Fibroblast of upper back skin (primary cell): ENCODE results near the gene HOXA4.

Experiments
- DNase-seq: peaks from one replicate; pipeline ENCODE4 v3.0.0-alpha.2; 2013

The HOXA4 gene

DNA sequence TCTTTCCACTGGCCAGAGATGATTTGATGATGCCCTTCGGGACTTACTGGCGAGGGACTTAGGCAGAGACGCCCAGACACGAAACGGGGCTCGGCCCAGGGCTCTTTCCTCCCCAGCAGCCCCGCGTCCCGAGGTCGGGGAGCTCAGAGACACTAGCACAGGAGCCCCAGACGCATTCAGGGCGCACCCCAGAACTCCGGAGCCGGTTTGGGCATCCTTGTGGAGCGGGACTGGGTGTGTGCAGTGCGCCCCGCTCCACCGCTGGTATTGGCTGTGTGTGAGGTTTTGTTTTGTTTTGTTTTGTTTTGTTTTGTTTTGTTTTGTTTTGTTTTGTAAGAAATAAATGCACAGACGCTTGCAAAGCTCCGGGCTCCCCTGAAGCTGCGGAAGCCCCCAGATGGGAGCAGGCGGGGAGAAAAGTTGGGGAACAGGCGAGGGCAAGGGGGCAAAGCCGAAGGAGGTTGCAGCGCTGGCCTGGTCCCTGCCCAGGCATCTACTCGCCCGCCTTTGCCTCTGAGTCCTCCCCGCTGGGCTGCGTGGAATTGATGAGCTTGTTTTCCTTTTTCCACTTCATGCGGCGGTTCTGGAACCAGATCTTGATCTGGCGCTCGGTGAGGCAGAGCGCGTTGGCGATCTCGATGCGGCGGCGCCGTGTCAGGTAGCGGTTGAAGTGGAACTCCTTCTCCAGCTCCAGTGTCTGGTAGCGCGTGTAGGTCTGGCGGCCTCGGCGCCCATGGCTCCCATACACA, 14.8 kb upstream of the HOXA4 start:
- DNase-seq, result no peak

DNA sequence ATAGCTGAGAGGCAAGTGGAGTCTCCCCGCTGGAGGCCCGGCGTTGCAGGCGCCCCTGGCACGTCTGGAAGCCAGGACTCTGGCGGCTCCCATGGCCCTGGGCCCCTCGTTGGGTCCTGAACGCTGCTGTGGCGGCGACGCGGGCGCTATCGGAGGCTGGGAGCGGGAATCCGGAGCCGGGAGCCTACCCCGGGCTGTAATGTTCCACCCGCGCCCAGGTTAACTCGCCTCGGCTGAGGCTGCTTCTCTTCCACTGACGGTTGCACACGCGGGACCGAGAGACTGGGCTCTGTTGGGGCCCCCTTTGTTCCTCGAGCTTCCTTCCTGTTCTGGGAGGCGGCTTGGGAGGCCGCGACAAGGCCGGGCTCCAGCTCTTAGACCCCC, 14.2 kb upstream of the HOXA4 start:
- no peak for DNase-seq

DNA sequence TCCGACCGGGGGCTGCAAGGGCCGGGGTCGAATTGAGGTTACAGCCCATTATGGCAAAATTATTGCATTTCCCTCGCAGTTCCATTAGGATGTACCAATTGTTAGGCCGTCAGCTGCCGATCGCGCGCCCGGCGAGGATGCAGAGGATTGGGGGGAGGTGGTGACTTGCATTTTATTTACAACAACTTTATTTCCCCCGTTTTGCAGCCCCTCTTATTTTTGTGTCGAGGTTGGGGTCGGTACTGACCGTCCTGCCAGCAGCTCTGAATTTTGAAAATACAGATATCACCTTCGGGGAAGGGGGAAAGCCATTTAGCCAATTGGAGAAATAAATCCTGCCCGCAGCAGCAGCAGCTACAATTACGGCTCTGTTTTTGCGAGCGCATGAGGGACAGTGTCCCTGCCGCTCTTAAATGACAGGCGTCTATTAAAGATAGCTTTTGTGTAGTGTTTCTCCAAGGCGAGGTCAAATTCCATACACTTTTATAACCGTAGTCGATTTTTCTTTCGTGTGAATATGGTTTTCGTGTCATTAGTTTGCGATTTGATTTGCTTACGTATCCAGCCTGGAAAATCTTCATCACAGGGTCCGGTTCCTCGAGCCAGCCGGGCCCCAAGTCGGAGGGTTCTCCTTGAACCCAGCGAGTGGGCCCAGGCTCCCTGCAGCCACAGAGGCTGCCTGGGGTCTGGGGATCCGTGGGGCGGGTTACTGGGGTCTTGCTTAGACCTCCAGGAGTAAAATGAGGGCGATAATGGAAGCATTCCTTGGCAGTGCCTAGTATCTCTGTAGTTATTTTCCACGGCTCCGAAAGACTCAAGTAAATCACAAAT, 13.6 kb upstream of the HOXA4 start:
- no peak for DNase-seq

DNA sequence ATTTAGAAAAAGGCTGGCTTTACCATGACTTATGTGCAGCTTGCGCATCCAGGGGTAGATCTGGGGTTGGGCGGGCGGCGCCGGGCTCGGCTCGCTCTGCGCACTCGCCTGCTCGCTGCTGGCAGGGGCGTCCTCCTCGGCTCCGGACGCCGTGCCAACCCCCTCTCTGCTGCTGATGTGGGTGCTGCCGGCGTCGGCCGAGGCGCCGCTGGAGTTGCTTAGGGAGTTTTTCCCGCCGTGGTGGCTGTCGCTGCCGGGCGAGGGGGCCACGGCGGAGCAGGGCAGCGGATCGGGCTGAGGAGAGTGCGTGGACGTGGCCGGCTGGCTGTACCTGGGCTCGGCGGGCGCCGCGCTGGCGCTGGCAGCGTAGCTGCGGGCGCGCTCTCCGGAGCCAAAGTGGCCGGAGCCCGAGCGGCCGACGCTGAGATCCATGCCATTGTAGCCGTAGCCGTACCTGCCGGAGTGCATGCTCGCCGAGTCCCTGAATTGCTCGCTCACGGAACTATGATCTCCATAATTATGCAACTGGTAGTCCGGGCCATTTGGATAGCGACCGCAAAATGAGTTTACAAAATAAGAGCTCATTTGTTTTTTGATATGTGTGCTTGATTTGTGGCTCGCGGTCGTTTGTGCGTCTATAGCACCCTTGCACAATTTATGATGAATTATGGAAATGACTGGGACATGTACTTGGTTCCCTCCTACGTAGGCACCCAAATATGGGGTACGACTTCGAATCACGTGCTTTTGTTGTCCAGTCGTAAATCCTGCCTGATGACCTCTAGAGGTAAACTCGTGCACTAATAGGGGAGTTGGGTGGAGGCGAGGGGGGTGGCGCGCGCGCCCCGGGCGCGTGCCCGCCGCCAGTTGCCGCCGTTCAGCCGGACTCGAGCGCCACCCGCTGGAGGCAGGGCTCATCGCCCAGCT, 12.7 kb upstream of the HOXA4 start, which contains the start of gene HOXA5:
Gene HOXA5, minus strand, starts transcription at position 659 of the 927 bp plus-strand sequence. Its CDS starts 74 bp downstream, at position 585.
- peak; percentile 85 for DNase-seq

DNA sequence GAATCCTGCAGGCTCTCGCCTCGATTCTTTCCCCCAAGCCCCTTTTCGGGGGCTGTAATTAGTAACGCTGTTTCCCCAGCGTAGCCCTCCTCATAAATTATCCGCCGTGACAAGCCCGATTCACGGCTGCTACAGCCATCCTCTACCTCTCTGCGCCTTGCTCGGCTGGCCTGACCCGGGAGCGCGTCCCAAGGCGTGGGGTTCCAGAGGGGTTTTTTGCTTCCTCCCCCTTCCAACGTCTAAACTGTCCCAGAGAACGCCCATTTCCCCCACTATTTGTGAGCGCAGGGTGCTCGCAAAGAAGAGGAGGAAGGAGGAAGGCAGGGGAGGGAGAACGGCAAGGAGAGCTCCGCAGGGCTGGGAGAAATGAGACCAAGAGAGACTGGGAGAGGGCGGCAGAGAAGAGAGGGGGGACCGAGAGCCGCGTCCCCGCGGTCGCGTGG, 12.0 kb upstream of the HOXA4 start:
- DNase-seq, result no peak

DNA sequence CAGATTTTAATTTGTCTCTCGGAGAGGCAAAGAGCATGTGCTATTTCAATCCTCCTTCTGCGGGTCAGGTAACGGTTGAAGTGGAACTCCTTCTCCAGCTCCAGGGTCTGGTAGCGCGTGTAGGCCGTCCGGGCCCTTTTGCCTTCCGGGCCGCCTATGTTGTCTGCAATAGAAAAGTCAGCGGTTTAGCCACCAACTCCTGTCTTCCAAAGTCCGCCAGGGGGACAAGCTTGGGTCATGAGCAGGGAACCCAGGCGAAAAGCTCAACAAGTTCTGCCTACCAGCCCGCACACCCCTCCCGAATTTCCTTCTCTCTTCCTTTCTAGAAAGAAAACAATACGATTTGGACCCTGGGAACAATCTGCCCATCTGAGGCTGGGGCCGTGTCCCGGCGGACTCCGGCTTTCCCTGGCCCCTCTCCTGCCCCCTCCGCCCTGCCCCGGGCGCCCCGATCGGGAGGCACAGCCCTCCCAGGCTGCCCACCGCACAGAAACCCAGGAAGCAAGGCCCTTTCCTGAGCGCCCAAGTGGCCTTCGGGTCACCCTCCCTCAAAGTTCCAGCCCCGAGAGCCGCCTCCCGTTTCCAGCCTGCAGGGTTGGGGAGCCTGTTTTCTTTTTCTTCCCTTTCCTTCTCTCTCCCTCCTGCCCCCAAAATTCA, 11.5 kb upstream of the HOXA4 start:
- no peak for DNase-seq

DNA sequence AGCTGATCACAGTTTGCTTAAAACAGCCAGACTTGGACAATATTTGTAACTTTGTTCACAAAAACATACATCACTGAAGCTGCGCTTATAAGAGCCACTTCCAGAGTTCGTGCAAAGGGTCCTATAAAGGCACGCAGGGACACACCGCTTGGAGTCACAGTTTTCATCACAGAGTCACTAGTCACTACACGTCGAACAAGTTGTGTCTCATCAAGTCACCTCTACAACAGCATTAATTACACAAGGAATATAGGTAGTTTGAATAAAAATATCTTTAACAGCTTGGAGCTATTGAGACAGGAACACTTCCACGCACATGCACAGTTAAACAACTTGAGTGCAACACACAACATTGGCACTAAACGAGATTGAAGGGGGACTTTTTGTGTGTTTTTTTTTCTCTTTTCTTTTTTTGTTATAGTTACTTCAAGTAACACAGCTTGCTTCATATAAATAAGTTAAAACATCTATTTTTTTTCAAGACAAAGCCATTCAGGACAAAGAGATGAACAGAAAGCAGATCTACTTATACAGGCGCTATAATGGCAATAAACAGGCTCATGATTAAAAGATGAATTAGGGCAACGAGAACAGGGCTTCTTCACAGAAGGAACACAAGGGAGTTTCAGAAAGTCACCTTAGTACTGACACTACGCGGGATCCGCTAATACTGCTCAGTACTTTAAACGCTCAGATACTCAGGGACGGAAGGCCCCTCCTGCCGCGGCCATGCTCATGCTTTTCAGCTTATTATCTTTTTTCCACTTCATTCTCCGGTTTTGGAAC, 10.8 kb upstream of the HOXA4 start:
- DNase-seq, result no peak

DNA sequence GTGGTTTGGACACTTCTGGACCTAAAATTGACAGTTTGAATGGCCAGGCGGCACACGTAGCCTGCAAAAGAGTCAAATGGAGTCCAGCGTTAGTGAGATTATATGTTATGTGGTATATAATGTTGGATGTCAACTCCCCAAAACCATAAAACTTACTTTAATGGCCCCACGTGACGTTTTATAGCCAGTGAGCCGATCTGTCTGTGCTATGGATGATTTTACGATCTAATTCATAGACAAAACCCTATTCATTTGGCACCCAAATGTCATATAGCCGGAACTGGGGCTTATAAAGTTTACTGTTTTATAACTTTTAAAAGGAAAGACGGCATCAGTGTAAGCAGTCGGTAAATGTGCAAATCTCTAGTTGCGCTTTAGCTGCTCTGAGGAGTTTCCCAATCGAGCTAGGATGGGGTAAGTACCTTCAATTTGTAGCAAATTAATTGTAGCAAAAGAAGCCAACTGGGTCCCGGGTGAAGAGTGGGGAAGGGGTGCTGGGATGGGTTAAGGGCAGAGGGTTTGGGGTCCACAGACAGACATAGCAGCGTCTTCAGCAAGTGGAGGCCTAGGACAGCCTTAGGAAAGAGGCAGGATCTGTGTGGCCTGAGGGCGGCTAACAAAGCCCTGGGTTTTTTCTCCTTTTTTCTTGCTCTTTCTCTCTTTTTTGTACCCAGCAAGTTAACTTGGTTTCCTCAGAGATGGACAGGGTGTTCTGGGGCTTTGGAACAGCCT, 9.7 kb upstream of the HOXA4 start:
- DNase-seq, result no peak

DNA sequence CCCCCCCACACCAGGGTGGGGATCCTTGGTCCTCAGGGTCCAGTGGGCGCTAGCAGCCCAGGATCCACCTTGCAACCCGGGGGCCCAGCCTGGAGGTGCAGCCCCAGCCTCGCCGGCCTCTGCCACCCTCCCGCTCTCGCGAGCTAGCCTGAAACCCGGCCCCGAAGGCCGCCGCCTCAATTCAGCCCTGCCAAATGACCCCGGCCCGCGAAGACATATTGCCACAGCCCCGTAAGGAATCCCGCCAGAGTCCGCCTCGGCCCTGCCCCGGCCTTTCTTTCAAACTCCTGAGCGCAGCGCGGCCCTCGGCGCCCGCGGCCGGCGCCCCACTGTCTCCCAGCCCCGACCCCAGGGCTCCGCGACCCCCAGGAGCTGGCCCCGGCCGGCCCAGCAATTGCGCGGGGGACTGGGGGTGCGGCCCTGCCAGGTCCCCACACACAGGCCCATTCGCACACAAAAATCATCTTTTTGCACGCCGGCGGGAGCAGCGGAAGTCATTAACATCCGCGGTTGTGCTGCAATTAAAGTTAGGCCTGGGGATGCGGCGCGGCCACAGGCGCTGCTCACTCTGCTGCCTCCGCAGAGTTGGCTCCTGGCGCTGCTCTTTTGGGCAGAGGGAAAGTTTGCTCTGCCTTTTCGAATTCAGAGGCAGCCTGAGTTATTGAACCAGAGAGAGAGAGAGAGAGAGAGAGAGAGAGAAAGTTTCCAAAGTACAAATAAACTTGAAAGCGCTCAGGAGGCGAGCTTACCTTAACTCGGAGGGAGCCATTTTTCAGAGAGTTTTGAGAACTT, 9.0 kb upstream of the HOXA4 start:
- no peak for DNase-seq

DNA sequence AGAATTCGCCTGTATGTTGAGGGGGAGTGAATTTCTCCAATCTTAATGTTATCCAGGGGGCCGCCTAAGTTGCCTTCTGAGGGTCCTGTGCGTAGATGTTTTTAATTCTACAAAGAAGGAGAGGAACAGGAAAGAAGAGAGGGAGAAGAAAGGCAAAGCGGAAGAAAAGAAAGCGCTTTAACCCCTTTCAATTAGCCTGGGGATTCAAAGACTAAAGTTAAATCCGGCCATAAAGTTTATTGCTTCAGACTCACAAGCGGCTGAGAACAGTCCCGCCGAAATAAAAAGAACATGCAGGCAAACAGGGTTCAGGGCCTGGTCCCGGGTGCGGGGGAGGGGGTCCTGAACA, 8.4 kb upstream of the HOXA4 start:
- DNase-seq, result no peak

DNA sequence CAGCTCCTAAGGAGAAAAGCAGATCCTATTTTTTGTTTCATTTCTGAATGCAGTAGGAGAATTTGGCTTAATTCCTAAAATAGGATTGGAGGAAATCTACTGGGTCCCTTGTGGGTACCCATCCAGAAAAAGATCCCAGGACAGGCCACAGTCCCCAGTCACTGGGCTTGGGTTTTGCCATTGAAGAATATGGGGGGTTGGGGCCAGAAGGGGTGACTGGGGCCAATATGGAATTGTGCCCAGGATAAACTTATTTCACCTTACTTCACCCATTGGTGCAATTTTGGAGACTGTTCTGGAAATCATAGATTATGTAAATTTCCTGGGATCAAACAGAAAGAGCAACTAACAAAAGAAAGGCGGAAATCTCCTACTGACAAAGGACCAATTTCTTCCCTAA, 7.9 kb upstream of the HOXA4 start:
- DNase-seq, result no peak

DNA sequence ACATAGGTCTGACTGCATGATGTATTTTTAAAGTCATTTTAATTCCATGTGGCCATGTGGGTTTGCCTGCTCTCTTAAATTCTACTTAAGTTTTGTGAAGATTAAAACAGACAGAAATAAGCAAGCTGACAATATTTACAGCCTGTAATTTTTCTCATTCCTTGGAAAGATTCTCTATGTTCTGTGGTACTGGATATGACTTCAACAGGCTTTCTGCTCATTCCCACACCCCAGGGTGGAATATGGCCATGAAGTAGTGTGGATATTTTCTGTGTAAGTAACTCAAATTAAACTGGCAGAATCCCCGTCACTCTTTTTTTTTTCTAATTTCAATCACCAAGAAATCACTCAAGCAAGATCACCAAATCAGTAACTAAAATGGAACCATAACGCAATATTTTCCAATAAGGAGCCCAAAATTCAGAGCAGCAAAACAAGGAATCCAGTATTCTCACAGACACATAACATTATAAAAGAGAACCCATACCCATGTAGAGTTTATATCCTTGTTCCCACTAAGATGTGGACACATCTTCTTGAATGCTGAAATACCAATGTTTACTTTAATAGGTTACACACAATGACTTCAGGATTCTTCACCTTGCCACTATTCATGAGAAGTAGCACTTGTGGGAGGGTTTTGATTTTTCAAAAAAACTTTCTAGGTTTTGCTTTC, 7.2 kb upstream of the HOXA4 start:
- DNase-seq, result no peak

DNA sequence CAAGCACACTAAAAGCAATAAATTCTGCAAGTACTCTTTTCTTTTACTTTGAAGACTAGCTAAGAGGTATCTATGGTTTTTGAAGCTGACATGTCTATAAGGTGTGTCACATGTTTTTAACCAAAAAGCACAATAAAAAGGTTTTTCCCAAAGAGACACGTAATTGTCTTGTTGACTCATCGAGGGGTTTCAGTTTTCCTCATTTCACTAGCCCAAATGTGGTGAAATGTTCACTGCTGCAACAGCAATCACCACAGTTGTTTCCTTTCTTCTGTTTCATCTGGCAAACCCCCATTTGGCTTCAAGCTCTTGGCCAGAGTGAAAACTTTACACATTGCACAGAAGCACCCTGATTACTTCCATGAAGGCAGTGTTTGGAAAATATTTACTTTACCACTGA, 3.8 kb upstream of the HOXA4 start:
- peak; percentile 91 for DNase-seq

DNA sequence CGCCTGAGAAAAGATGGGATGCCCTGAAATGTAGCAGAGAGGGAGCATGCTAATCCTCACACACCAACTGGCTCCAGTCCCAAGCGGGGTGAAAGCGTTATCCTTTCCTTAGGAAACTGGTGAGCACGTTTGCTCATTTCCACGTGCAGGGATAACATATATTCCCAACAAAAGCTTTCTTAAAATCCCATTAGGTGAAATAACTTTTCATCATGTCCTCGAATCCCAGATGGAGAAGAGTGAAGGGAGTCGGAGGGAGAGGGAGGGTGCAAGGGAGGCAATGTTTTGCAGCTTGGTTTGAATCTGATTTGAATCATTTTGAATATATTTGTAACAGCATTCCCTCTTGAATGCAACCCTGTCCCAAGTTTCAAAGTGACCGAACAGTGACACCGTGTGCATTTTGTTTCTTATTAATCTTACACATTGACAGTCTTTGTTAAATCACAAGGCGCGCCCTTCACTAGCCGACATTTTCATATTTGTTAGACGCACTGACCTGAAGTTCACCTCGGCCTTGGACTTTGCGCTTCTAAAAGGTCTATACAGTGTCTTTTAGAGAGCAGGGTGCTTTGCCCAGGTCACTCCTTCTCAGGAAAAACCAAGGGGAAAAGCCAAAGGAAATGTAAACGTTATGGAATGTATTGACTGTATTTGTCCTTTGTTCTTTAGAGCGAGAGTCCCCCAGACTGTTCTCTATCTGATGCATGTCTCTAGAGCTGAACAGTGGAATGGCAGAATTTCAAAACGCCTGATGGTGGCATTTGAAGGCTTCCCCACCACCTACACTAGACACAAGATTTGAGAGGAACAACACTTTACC, 3.1 kb upstream of the HOXA4 start:
- DNase-seq, result no peak

DNA sequence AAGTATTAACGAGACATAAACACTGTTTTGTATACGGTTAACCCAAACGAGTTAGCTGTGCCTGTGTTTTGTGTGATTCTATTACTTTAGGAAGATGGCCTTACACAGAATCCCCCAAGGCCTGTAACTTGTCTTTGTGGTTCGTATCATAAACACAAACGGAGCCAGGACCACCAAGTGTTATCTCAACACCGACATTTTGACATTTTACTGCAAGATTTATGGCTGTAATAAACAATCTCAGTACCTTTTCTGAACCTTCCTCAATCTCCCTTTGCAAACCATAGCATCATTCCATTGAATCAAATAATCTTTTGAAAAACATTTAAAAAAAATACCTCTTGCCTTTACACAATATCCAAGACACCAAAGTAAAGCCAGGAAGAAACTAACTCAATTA, 2.4 kb upstream of the HOXA4 start:
- no peak for DNase-seq

DNA sequence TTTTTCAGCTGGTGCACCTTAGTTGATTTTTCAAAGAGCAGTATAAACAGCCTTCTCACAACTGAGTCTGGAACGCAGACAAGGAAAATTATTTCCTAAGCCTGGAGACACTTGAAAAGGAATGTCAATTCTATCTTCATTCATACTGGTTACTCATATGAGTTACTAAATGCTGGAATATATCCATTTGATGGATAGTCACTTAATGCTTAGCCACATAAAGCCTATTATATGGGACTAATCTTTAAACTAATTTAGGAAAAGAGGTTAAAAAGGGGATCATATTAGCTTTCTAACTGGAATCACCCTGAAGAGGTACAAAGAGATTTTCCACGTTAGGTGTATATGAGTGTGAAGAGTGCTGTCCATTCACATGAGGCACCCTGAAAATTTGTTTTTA, 1.7 kb upstream of the HOXA4 start:
- no peak for DNase-seq

DNA sequence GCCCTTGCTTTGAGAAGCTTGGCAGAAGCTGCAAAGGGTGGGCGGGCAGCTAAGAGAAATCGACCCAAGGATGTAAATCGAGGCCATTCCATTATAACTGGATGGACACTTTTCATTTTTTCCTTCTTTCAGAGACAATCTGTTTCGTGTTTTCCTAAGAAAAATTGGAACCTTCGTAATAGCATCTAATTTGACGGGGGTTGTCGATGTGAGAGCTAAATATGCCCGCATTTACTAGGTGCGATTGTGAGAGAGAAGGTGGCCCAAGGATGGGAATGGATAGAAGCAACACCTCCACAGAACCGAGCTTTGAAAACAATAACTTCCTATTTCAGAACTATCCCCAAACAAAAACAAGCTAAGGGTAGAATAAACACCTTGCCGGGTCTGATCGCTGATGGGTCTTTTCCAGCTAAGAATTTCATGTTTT, 848 bp upstream of the HOXA4 start:
- DNase-seq, result no peak

DNA sequence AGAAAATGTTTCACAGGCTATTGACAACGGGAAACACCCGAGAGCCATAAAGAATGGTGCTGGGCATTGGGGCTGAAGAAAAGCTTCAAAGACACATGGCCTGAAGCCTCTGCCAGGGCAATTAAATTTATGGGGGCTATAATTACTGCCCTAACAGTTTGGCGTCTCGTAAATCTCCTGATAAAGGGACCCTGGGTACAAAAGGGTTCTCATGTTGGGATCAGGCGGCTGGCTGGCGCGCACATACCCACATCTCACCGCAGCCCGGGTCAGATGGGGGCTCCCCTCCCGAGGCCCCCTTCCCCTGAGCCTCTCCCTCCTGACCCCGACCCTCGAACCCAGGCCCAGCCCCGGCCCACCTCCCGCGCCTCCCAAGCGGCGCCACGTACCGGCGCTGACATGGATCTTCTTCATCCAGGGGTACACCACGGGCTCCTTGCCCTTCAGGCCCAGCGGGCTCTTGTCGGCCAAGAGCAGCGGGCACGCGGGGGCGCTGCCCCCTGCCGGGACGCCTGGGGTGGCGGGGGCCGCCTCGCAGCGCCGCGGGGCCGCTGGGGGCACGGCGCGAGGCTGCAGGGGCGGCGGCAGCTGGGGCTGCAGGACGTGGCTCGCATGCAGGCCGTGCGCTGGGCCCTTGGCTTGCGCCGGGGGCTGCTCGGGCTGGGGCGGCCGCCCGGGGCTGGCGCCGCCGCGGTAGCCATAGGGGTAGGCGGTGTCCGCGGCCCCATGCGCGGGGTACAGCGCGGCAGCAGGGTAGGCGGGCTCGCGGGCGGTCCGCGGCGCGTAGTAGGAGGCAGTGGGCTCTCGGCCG, 623 bp downstream of the HOXA4 start:
- no peak for DNase-seq
